HL-60 (cell line): ENCODE data around the gene ZNF672.
"Not testable (repeated sequence)": the region's sequence is repeated elsewhere in the genome, so short reads cannot be mapped to it uniquely, and the experiment has no call there.

ENCODE experiments used
- DNase-seq, 2 experiments: peaks; one replicate each; pipeline ENCODE4 v3.0.0-alpha.2; 2010 to 2020; ENCODE audit warnings: low read depth in 1 of 2, low spot score in 1 of 2
- H3K27ac ChIP-seq: fragments of 250-450 bp; sonication (Bioruptor Pico); replicated peaks from 2 replicates; pipeline ENCODE4 v1.5.1; 2020; ENCODE audit warnings: mild to moderate bottlenecking, moderate library complexity
- H3K27me3 ChIP-seq: fragments of 250-450 bp; sonication (Bioruptor Pico); 2 replicates; pipeline ENCODE4 v1.5.1; 2021; ENCODE audit warnings: mild to moderate bottlenecking, moderate library complexity; ENCODE audit not compliant: insufficient read depth, poor library complexity, severe bottlenecking
- H3K4me3 ChIP-seq: replicated peaks from 2 replicates; pipeline ENCODE4 v1.5.1; 2011; ENCODE audit warnings: mild to moderate bottlenecking, control low read depth, low read length; ENCODE audit not compliant: insufficient read depth
- GABPA ChIP-seq: IDR thresholded peaks from 2 replicates; pipeline ENCODE4 v1.6.1; 2012; ENCODE audit warnings: low read depth
- POLR2AphosphoS5 ChIP-seq: IDR thresholded peaks from 2 replicates; pipeline ENCODE4 v1.6.1; 2012; ENCODE audit warnings: low read depth
- SPI1 ChIP-seq: IDR thresholded peaks from 2 replicates; pipeline ENCODE4 v1.6.1; 2012; ENCODE audit warnings: low read depth, mild to moderate bottlenecking, borderline replicate concordance
- TF ChIP-seq, protein P1 (sequence below): IDR thresholded peaks from 2 replicates; pipeline ENCODE4 v1.6.1; 2012; ENCODE audit warnings: low read depth; ENCODE audit not compliant: insufficient replicate concordance
- TF ChIP-seq, protein P2 (sequence below): IDR thresholded peaks from one replicate; pipeline ENCODE4 v1.5.1; 2011; ENCODE audit warnings: low read length, control low read depth, inconsistent platforms; ENCODE audit not compliant: insufficient read depth

ZNF672 gene

DNA sequence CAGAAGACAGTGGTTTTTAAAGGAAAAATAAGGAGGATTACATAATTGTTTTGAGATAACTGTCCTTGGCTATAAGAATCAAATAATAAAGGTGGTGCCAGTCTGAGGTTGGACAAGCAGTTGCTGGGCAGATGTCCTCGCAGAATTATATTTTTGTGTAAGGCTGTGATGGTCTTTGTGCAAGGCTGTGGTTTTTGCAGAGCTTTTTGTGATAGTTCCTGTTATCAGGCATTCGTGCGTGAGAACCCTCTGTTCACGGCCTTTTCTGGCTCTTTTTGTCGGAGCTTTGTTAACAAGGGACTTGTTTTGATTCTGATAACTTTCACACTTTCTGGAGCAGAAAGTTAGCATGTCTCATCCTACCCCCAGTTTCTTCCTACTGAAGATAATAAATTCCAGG is 45.7 kb upstream of the ZNF672 start:
- TF ChIP-seq, protein P1, sequence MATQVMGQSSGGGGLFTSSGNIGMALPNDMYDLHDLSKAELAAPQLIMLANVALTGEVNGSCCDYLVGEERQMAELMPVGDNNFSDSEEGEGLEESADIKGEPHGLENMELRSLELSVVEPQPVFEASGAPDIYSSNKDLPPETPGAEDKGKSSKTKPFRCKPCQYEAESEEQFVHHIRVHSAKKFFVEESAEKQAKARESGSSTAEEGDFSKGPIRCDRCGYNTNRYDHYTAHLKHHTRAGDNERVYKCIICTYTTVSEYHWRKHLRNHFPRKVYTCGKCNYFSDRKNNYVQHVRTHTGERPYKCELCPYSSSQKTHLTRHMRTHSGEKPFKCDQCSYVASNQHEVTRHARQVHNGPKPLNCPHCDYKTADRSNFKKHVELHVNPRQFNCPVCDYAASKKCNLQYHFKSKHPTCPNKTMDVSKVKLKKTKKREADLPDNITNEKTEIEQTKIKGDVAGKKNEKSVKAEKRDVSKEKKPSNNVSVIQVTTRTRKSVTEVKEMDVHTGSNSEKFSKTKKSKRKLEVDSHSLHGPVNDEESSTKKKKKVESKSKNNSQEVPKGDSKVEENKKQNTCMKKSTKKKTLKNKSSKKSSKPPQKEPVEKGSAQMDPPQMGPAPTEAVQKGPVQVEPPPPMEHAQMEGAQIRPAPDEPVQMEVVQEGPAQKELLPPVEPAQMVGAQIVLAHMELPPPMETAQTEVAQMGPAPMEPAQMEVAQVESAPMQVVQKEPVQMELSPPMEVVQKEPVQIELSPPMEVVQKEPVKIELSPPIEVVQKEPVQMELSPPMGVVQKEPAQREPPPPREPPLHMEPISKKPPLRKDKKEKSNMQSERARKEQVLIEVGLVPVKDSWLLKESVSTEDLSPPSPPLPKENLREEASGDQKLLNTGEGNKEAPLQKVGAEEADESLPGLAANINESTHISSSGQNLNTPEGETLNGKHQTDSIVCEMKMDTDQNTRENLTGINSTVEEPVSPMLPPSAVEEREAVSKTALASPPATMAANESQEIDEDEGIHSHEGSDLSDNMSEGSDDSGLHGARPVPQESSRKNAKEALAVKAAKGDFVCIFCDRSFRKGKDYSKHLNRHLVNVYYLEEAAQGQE, result no peak
- TF ChIP-seq GABPA (no peak), SPI1 (no peak), POLR2AphosphoS5 (0 out of 2 replicates have a peak, but pooled peaks have one; percentile 37)
- Histone ChIP-seq H3K27me3 (no peaks in the 10 kb centered on the region), H3K4me3 (no peak overlapping the region), H3K27ac (peak overlapping the region; percentile 56)
- peak in 1 of 2 experiments; percentile 91 for DNase-seq

DNA sequence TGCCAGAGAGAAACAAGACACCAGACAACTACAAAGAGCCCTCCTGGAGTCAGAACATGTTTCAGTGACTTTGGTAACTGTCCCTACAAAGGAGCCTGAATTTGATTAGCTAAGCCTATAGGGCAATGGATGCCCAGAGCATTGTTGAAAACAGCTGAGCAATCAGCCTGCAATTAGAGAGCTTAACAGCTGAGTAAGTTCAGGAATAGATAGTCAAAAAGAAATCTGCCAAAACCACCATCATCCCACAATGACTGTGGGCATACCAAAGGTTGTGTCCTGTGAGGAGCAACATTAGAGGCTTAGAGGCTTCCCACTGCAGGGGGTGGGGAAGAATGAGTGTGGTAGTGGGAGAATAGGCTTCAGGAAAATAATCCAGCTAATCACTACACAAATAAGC is 44.4 kb upstream of the ZNF672 start:
- no peak overlapping the region for H3K4me3 ChIP-seq
- H3K27me3 ChIP-seq, result no peaks in the 10 kb centered on the region
- no peak for DNase-seq
- no peak overlapping the region for H3K27ac ChIP-seq
- TF ChIP-seq, protein P1, result no peak
- TF ChIP-seq POLR2AphosphoS5 (no peak), SPI1 (no peak), GABPA (no peak)
- TF ChIP-seq, protein P2, sequence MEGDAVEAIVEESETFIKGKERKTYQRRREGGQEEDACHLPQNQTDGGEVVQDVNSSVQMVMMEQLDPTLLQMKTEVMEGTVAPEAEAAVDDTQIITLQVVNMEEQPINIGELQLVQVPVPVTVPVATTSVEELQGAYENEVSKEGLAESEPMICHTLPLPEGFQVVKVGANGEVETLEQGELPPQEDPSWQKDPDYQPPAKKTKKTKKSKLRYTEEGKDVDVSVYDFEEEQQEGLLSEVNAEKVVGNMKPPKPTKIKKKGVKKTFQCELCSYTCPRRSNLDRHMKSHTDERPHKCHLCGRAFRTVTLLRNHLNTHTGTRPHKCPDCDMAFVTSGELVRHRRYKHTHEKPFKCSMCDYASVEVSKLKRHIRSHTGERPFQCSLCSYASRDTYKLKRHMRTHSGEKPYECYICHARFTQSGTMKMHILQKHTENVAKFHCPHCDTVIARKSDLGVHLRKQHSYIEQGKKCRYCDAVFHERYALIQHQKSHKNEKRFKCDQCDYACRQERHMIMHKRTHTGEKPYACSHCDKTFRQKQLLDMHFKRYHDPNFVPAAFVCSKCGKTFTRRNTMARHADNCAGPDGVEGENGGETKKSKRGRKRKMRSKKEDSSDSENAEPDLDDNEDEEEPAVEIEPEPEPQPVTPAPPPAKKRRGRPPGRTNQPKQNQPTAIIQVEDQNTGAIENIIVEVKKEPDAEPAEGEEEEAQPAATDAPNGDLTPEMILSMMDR, result no peak

DNA sequence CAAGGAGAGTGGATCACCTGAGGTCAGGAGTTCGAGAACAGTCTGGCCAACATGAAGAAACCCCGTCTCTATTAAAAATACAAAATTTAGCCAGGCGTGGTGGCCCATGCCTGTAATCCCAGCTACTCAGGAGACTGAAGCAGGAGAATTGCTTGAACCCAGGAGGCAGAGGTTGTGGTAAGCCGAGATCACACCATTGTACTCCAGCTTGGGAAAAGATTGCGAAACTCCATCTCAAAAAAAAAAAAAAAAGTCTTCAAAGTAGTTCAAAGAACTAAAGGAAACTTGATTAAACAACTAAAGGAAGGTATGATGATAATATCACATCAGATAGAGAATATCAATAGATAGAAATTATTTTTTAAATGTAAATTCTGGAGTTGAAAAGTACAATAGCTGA is 43.4 kb upstream of the ZNF672 start:
- H3K27me3 ChIP-seq, H3K27ac ChIP-seq, H3K4me3 ChIP-seq, DNase-seq: not testable (repeated sequence)

DNA sequence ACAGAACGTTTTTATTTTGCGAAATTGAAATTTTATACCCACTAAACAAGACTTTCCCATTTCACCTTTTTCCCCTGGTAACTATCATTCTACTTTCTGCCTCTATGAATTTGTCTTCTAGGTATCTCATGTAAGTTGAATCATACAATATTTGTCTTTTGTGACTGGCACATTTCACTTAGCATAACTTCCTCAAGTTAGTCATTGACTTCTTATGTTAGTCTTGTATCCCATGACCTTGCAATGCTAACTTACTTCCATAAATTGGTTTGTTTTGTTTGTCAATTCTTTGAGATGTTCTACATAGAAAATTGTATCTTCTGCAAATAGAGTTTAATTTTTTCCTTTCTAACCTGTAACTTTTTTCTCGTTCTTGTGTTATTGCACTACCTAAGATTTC is 39.2 kb upstream of the ZNF672 start:
- Histone ChIP-seq H3K27me3 (no peaks in the 10 kb centered on the region), H3K4me3 (no peak overlapping the region), H3K27ac (no peak overlapping the region; the same call in 1 of the 2 replicates)
- no peak for DNase-seq
- TF ChIP-seq GABPA, result no peak
- TF ChIP-seq, protein P1, result no peak
- no peak for TF ChIP-seq POLR2AphosphoS5
- TF ChIP-seq, protein P2, result no peak
- TF ChIP-seq SPI1, result no peak
